Endothelial cell of umbilical vein (primary cell): Measurements from ENCODE around the gene TTLL11. TPM values are rescaled to one million over a fixed set of nuclear protein-coding genes. Genes with fewer than 3 reads are reported as not detected.

Experiments
- BruUV-seq: library from RNA; stranded (reverse); fragments of 400-500 nt; replicated peaks from 2 replicates; lab custom pipeline; 2021; lab: Mats Ljungman, UMichigan
- CTCF ChIA-PET: fragments of 300-600, 350-600 bp; sonication (Branson Sonifier 250); formaldehyde crosslinking; loops from one replicate; lab custom pipeline; 2021; ENCODE audit warnings: antibody characterized with exemption, inconsistent platforms; lab: Charles Lee
- POLR2A ChIA-PET: fragments of 300-600, 350-600 bp; sonication (Branson Sonifier 250); formaldehyde crosslinking; loops from one replicate; lab custom pipeline; 2021; ENCODE audit warnings: antibody characterized with exemption, inconsistent platforms; lab: Charles Lee
- DNase-seq: peaks from one replicate; pipeline ENCODE4 v3.0.0-alpha.2; 2011; ENCODE audit warnings: low read depth, low spot score
- FAIRE-seq: peaks from 2 replicates; lab custom pipeline; 2011; peaks lifted over from hg19 to GRCh38; lab: Jason Lieb, UNC
- H2AFZ ChIP-seq: 2 replicates; pipeline ENCODE4 v1.6.0; 2012; ENCODE audit warnings: low read depth, low read length, control low read depth, inconsistent platforms
- H3K27ac ChIP-seq: 2 replicates; pipeline ENCODE4 v1.5.1; 2011; ENCODE audit warnings: low read depth, mild to moderate bottlenecking, control low read depth, low read length, moderate library complexity; ENCODE audit not compliant: insufficient read depth
- H3K27me3 ChIP-seq, 2 experiments: 2 replicates each; pipeline versions ENCODE4 v1.6.0 to v1.6.1; 2011; ENCODE audit warnings: low read length in 2 of 2, mixed read lengths in 1 of 2; ENCODE audit not compliant: control insufficient read depth in 2 of 2, insufficient read depth in 2 of 2
- H3K36me3 ChIP-seq, 2 experiments: 2 replicates in 1 of 2; 3 replicates in 1 of 2; pipeline ENCODE4 v1.5.1; 2011; ENCODE audit warnings: low read length in 2 of 2, mild to moderate bottlenecking in 1 of 2, moderate library complexity in 1 of 2; ENCODE audit not compliant: control insufficient read depth in 2 of 2, insufficient read depth in 2 of 2; ENCODE audit errors: extremely low read depth in 1 of 2
- H3K4me1 ChIP-seq: 3 replicates; pipeline ENCODE4 v1.5.1; 2011; ENCODE audit warnings: mild to moderate bottlenecking, low read length; ENCODE audit not compliant: control insufficient read depth, insufficient read depth; ENCODE audit errors: extremely low read depth
- H3K4me2 ChIP-seq: 2 replicates; pipeline ENCODE4 v1.6.1; 2011; ENCODE audit warnings: low read length, control low read depth, mixed read lengths; ENCODE audit not compliant: insufficient read depth
- H3K4me3 ChIP-seq, 3 experiments: fragments of 200-600 bp in 1 of 3; sonication (generic), shearing (Covaris generic) in 1 of 3; replicated peaks in 1 of 3; 2 replicates each; pipeline ENCODE4 v1.5.1; 2011 to 2016; ENCODE audit warnings: control low read depth in 3 of 3, low read length in 3 of 3, mild to moderate bottlenecking in 2 of 3, inconsistent platforms in 1 of 3, low read depth in 1 of 3, moderate library complexity in 1 of 3; ENCODE audit not compliant: insufficient read depth in 1 of 3
- H3K79me2 ChIP-seq: 2 replicates; pipeline ENCODE4 v1.6.0; 2012; ENCODE audit warnings: low read length, inconsistent platforms; ENCODE audit not compliant: control insufficient read depth, insufficient read depth
- H3K9ac ChIP-seq: replicated peaks from 2 replicates; pipeline ENCODE3; 2011; ENCODE audit warnings: low read length, control low read depth; ENCODE audit not compliant: insufficient read depth; ENCODE audit errors: extremely low read depth
- H3K9me1 ChIP-seq: replicated peaks from 3 replicates; pipeline ENCODE4 v1.6.0; 2011; ENCODE audit warnings: mild to moderate bottlenecking, low read length; ENCODE audit not compliant: control insufficient read depth, insufficient read depth; ENCODE audit errors: extremely low read depth
- H3K9me3 ChIP-seq: replicated peaks from 2 replicates; pipeline ENCODE4 v1.5.1; 2012; ENCODE audit warnings: low read length, inconsistent platforms; ENCODE audit not compliant: control insufficient read depth, insufficient read depth
- H4K20me1 ChIP-seq: replicated peaks from 2 replicates; pipeline ENCODE3; 2011; ENCODE audit warnings: mild to moderate bottlenecking, low read length; ENCODE audit not compliant: control insufficient read depth, insufficient read depth; ENCODE audit errors: extremely low read depth
- CTCF ChIP-seq, 2 donors: IDR thresholded peaks; 1 replicate in 1 of 2; 2 replicates in 1 of 2; pipeline ENCODE4 v1.5.1; 2011; ENCODE audit warnings: low read length in 2 of 2, mild to moderate bottlenecking in 2 of 2, moderate library complexity in 2 of 2, control low read depth in 1 of 2, inconsistent platforms in 1 of 2, low read depth in 1 of 2; ENCODE audit not compliant: insufficient read depth in 1 of 2; ENCODE audit errors: extremely low read depth in 1 of 2
- EZH2 ChIP-seq: IDR thresholded peaks from 2 replicates; pipeline ENCODE4 v1.6.1; 2012; ENCODE audit warnings: borderline replicate concordance, low read depth, mild to moderate bottlenecking, moderate library complexity, low read length, inconsistent platforms; ENCODE audit not compliant: severe bottlenecking
- FOS ChIP-seq: IDR thresholded peaks from 2 replicates; pipeline ENCODE4 v1.6.1; 2011; ENCODE audit warnings: mild to moderate bottlenecking, low read length, moderate library complexity, borderline replicate concordance; ENCODE audit not compliant: insufficient read depth
- GATA2 ChIP-seq: IDR thresholded peaks from 2 replicates; pipeline ENCODE4 v1.7.0; 2011; ENCODE audit warnings: low read depth, mild to moderate bottlenecking, moderate library complexity, mixed read lengths, low read length; ENCODE audit not compliant: insufficient read length, insufficient read depth
- JUN ChIP-seq: IDR thresholded peaks from 2 replicates; pipeline ENCODE4 v1.6.1; 2011; ENCODE audit warnings: borderline replicate concordance, low read depth; ENCODE audit not compliant: insufficient read length, insufficient read depth
- MAX ChIP-seq: IDR thresholded peaks from 2 replicates; pipeline ENCODE4 v1.6.1; 2011; ENCODE audit not compliant: insufficient read depth, insufficient read length
- MYC ChIP-seq: IDR thresholded peaks from one replicate; pipeline ENCODE4 v1.6.1; 2011; ENCODE audit warnings: mild to moderate bottlenecking, low read depth, low read length
- POLR2A ChIP-seq: IDR thresholded peaks from 2 replicates; pipeline ENCODE4 v1.6.1; 2012; ENCODE audit warnings: low read depth, mild to moderate bottlenecking, control low read depth, low read length
- POLR2AphosphoS5 ChIP-seq: IDR thresholded peaks from 2 replicates; pipeline ENCODE4 v1.6.1; 2012; ENCODE audit warnings: low read depth, mild to moderate bottlenecking, control low read depth, low read length, moderate library complexity; ENCODE audit not compliant: insufficient read depth
- dilution Hi-C: fragments of 300-500 bp; cut with MboI; formaldehyde crosslinking; loops from one replicate; pipeline ENCODE4 v1.15.0; 2019; ENCODE audit warnings: low sequenced_read_pairs; ENCODE audit not compliant: extremely low pct_ligation_motif_present
- intact Hi-C: fragments of 100-400 bp; cut with micrococcal nuclease; formaldehyde crosslinking; loops from one replicate; pipeline ENCODE4 v1.10.0; 2022
- polyA plus RNA-seq, 4 experiments: library from polyadenylated mRNA; depleted of rRNA in 3 of 4; stranded (reverse) in 3 of 4; unstranded in 1 of 4; fragments of >200 nt; gene quantifications; 2 replicates each; pipeline versions ENCODE4 v1.2.1 to v1.2.3, GENCODE V29; 2011 to 2012; ENCODE audit warnings: missing spikeins in 1 of 4
- total RNA-seq: library from RNA; stranded (reverse); gene quantifications from 2 replicates; pipeline ENCODE4 v1.2.3, GENCODE V29; 2021

Gene TTLL11
- total and polyA plus RNA-seq, 2 donors (not counting 3 experiments of a cell fraction or from before 2014, with no cell fraction given) = 4.9 to 5.1 TPM

GRCh38 chr9:121950866-121951265 is 142.2 kb downstream of the TTLL11 start:
- Histone ChIP-seq H3K9me3 (no peaks in the 10 kb centered on the region), H3K4me1 (peaks cover 2% of the 10 kb centered on the region), H2AFZ (no peak overlapping the region), H3K27me3 (no peaks in the 10 kb centered on the region), H3K9me1 (no peaks in the 10 kb centered on the region), H3K4me2 (no peak overlapping the region), H3K27ac (no peak overlapping the region), H3K4me3 (no peak overlapping the region), H4K20me1 (no peaks in the 10 kb centered on the region), H3K36me3 (no peaks in the 10 kb centered on the region), H3K79me2 (peaks cover 16% of the 10 kb centered on the region), H3K9ac (no peak overlapping the region)
- no TSS peak for BruUV-seq
- no peak for TF ChIP-seq GATA2
- TF ChIP-seq POLR2A = no peak
- TF ChIP-seq FOS = no peak
- TF ChIP-seq JUN = no peak
- no peak for TF ChIP-seq MYC
- TF ChIP-seq MAX = no peak
- TF ChIP-seq CTCF (IDR thresholded peaks at IDR 0.05; ENCODE audit: extremely low read depth in 1 of 2, insufficient read depth in 1 of 2, low read depth in 1 of 2, low read length in 2 of 2) = no peak
- TF ChIP-seq EZH2 = no peak
- no peak for TF ChIP-seq POLR2AphosphoS5
- ChIA-PET CTCF (no interaction called here), POLR2A (no interaction called here)
- intact Hi-C loops = no loop called here
- FAIRE-seq (no peak), DNase-seq (no peak)
- dilution Hi-C loops = no loop called here
